ENCODE measurements around the gene SH3PXD2A.

The SH3PXD2A gene

DNA sequence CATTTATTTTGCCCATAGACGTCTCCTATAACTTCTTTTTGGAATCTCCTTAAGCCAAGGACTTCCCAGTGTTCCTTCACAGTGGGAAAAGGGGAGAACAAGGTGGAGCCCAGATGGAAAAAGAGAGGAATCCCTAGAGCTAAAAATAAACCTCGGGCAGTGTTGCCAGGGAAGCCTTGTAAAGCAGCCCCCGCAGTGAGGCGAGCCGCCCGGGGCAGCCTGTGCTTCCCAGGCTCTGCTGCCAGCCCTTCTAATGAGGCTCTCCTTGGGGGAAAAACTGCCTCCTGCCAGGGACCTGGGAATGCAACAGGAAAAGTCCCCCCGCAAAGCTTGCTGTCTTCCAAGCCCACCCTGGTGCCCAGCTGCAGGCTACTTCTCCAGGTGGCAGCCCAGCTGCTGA is 71.7 kb downstream of the SH3PXD2A start:
- no peaks in the 10 kb centered on the region for H3K4me1 ChIP-seq (ENCODE audit: control insufficient read depth in 1 of 2, insufficient read depth in 1 of 2, low read depth in 1 of 2, low read length in 1 of 2)
- H3K4me3 ChIP-seq (ENCODE audit: low read depth in 1 of 2, low read length in 1 of 2): no peak overlapping the region
- H3K27ac ChIP-seq: no peak overlapping the region
- no peaks in the 10 kb centered on the region for H3K36me3 ChIP-seq
- H3K27me3 ChIP-seq: peaks cover 47% of the 10 kb centered on the region
- TF ChIP-seq CTCF (IDR thresholded peaks at IDR 0.05): no peak
- H3K9me3 ChIP-seq: no peaks in the 10 kb centered on the region

DNA sequence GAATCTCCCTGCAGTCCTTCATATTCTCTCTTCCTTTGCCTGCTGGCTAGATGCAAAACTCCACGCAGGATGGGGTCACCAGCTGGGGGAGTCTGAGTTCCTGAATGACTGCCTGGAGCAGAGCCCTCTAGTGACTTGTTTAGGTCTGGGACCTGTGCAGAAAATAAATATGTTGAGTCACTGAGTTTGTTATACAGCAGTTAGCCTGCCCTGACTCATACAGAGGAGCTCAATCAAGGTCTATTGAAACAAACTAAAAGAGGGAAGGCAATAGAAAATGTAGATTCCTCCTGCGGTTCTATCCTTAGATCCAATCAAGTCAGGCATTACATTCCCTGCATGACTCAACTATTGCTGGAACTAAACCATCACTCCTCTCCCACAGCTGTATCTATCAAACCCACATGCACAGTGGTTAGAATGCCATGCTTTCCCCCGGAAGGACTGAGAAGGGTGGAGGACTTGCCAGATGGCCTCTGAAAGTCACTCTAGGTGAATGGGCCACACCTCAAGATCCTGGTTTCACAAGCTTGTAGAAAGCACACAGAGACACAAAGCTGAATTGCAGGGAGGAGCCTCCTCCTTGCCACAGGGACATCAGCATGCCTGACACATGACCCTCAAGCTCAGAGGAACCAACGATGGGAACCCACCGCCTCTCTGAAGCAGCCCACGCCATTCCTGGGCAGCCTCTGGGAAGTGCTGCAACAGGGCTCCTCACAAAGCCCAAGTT is 73.9 kb downstream of the SH3PXD2A start:
- Histone ChIP-seq H3K36me3 (no peaks in the 10 kb centered on the region), H3K4me3 (ENCODE audit: low read depth in 1 of 2, low read length in 1 of 2) (no peak overlapping the region), H3K27ac (no peak overlapping the region), H3K4me1 (ENCODE audit: control insufficient read depth in 1 of 2, insufficient read depth in 1 of 2, low read depth in 1 of 2, low read length in 1 of 2) (no peaks in the 10 kb centered on the region), H3K9me3 (no peaks in the 10 kb centered on the region), H3K27me3 (peaks cover 52% of the 10 kb centered on the region)
- no peak for TF ChIP-seq CTCF (IDR thresholded peaks at IDR 0.05)

- Histone ChIP-seq H3K9me3 (no peaks in the 10 kb centered on the region), H3K4me1 (ENCODE audit: control insufficient read depth in 1 of 2, insufficient read depth in 1 of 2, low read depth in 1 of 2, low read length in 1 of 2) (no peaks in the 10 kb centered on the region), H3K4me3 (ENCODE audit: low read depth in 1 of 2, low read length in 1 of 2) (no peak overlapping the region), H3K27ac (no peak overlapping the region), H3K27me3 (peaks cover 52% of the 10 kb centered on the region), H3K36me3 (no peaks in the 10 kb centered on the region)
- no peak for TF ChIP-seq CTCF (IDR thresholded peaks at IDR 0.05)
Observed at GRCh38 chr10:103780242-103781149, 74.9 kb downstream of the SH3PXD2A start.

DNA sequence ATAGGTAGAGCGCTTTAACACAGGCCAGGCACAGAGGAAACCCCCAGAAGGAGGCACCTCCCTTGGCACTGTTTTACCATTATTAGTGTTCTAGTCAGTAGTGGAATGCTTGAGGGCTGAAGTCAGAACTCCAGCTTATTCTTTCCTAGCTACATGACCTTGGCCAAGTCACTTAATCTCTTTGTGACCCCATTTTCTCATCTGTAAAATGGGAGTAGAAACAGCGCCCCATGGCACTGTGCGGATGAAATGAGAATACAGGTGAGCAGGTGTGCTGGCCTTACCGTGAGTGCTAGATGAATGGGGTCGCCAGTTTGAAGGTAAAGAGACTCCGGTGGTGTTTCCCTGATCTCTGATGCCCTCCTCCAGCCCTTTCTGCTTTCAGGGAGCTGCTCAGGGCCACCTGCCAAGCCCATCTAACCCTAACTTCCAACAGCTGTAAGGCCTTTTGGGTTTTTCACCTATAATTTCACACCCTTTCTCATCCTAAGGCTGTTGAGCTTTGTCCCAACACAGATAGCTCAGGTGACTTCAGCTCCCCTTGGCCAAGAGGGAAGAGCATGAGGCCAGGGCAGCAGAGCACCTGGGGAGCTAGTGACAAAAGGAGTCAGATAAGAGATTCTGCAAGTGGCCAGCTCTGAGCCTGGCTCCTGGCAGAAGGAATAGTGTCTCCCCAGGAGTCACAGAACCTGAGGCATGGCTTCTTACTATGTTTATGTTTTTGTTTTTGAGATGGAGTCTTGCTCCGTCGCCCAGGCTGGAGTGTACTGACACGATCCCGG is 76.8 kb downstream of the SH3PXD2A start:
- Histone ChIP-seq H3K27me3 (peaks cover 51% of the 10 kb centered on the region), H3K27ac (no peak overlapping the region), H3K36me3 (no peaks in the 10 kb centered on the region), H3K4me1 (ENCODE audit: control insufficient read depth in 1 of 2, insufficient read depth in 1 of 2, low read depth in 1 of 2, low read length in 1 of 2) (no peaks in the 10 kb centered on the region), H3K9me3 (no peaks in the 10 kb centered on the region), H3K4me3 (ENCODE audit: low read depth in 1 of 2, low read length in 1 of 2) (no peak overlapping the region)
- TF ChIP-seq CTCF (IDR thresholded peaks at IDR 0.05): no peak

- Histone ChIP-seq H3K4me1 (ENCODE audit: control insufficient read depth in 1 of 2, insufficient read depth in 1 of 2, low read depth in 1 of 2, low read length in 1 of 2) (peaks cover 6% of the 10 kb centered on the region in 2 experiments), H3K36me3 (no peaks in the 10 kb centered on the region), H3K9me3 (no peaks in the 10 kb centered on the region), H3K4me3 (ENCODE audit: low read depth in 1 of 2, low read length in 1 of 2) (no peak overlapping the region), H3K27me3 (peaks cover 59% of the 10 kb centered on the region), H3K27ac (no peak overlapping the region)
- TF ChIP-seq CTCF (IDR thresholded peaks at IDR 0.05): no peak
Observed at GRCh38 chr10:103776878-103777591, 78.3 kb downstream of the SH3PXD2A start.

Data from neutrophil (primary cell).